Activated CD8-positive, alpha-beta memory T cell treated with anti-CD3 and anti-CD28 coated beads, Interleukin-2, amount 50 U/mL, for 1 hour (primary cell): ENCODE measurements around the gene ALDOB.

ENCODE experiments used
- DNase-seq: peaks from one replicate; pipeline ENCODE4 v3.0.0-alpha.2; 2020; ENCODE audit errors: extremely low read depth

The ALDOB gene

GRCh38 chr9:101383361-101383760 is 52.2 kb downstream of the ALDOB start:
- no peak for DNase-seq

- DNase-seq = no peak
Observed at GRCh38 chr9:101381833-101382342, 53.7 kb downstream of the ALDOB start.

GRCh38 chr9:101381118-101381517 is 54.5 kb downstream of the ALDOB start:
- no peak for DNase-seq

GRCh38 chr9:101380295-101380694 is 55.3 kb downstream of the ALDOB start:
- no peak for DNase-seq

- DNase-seq = no peak
Observed at GRCh38 chr9:101376111-101376848, 59.3 kb downstream of the ALDOB start.

- no peak for DNase-seq
Observed at GRCh38 chr9:101375546-101375945, 60.0 kb downstream of the ALDOB start.

- DNase-seq = no peak
Observed at GRCh38 chr9:101372327-101373118, 63.1 kb downstream of the ALDOB start.

GRCh38 chr9:101371813-101372212 is 63.8 kb downstream of the ALDOB start:
- no peak for DNase-seq
